22Rv1 (cell line): ENCODE results near the gene DPP7.

Experiments used
- CTCF ChIP-seq: fragments of 450-650 bp; IDR thresholded peaks from 2 replicates; pipeline ENCODE4 v1.5.1; 2017; ENCODE audit warnings: mild to moderate bottlenecking
- ZFX ChIP-seq: fragments of 450-650 bp; IDR thresholded peaks from 2 replicates; pipeline ENCODE4 v1.6.1; 2017; ENCODE audit warnings: antibody characterized with exemption, borderline replicate concordance

- no peak for TF ChIP-seq CTCF
- TF ChIP-seq ZFX, result no peak
Measured at GRCh38 chr9:137084526-137084925, 30.0 kb downstream of the DPP7 start.
